ENCODE data around the gene KRTAP5-8.
A peak's percentile ranks its signal among the peaks of the same experiment; 100 is the strongest.
"Not testable (repeated sequence)": the region's sequence is repeated elsewhere in the genome, so short reads cannot be mapped to it uniquely, and the experiment has no call there.

KRTAP5-8 gene

GRCh38 chr11:71580057-71581003 lies 42.5 kb downstream of the KRTAP5-8 start:
- no peak overlapping the region for H3K4me3 ChIP-seq
- DNase-seq (ENCODE audit: low spot score), result no peak
- TF ChIP-seq, protein P1, sequence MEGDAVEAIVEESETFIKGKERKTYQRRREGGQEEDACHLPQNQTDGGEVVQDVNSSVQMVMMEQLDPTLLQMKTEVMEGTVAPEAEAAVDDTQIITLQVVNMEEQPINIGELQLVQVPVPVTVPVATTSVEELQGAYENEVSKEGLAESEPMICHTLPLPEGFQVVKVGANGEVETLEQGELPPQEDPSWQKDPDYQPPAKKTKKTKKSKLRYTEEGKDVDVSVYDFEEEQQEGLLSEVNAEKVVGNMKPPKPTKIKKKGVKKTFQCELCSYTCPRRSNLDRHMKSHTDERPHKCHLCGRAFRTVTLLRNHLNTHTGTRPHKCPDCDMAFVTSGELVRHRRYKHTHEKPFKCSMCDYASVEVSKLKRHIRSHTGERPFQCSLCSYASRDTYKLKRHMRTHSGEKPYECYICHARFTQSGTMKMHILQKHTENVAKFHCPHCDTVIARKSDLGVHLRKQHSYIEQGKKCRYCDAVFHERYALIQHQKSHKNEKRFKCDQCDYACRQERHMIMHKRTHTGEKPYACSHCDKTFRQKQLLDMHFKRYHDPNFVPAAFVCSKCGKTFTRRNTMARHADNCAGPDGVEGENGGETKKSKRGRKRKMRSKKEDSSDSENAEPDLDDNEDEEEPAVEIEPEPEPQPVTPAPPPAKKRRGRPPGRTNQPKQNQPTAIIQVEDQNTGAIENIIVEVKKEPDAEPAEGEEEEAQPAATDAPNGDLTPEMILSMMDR (IDR thresholded peaks at IDR 0.05), result peak; percentile 56
- H3K27ac ChIP-seq, result no peak overlapping the region

- Histone ChIP-seq H3K4me3 (no peak overlapping the region), H3K27ac (no peak overlapping the region)
- no peak for DNase-seq (ENCODE audit: low spot score)
- TF ChIP-seq, protein P1 (IDR thresholded peaks at IDR 0.05), result no peak
These were observed 44.0 kb downstream of the KRTAP5-8 start for GRCh38 chr11:71581826-71582225.

DNA sequence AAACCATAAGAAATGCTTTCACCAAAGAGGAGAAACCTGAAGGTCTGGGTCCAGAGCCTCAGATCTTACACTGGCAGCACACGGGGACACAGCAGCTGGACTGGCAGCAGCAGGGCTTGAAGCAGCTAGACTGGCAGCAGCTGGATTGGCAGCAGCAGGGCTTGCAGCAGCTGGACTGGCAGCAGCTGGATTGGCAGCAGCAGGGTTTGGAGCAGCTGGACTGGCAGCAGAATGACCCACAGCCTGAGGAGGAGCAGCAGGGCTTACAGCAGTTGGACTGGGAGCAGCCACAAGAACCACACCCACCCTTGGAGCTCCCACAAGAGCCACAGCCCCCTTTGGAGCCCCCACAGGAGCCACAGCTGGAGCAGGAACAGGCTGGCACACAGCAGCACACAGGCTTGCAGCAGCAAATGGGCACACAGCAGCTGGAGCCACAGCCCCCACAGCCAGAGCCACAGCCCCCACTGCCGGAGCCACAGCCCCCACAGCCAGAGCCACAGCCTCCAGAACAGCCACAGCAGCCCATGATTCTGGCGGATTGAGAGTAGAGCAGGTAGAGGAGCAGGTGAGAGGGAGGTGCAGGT lies 44.6 kb downstream of the KRTAP5-8 start, which contains the start of gene KRTAP5-11:
Gene KRTAP5-11 (minus strand): TSS at position 567 of the 587 bp plus-strand sequence. CDS start 38 bp downstream, at position 529.
- TF ChIP-seq, protein P1 (IDR thresholded peaks at IDR 0.05), result no peak
- DNase-seq (ENCODE audit: low spot score), result no peak
- Histone ChIP-seq H3K27ac (no peak within 1 kb of the TSS), H3K4me3 (no peak within 1 kb of the TSS)

DNA sequence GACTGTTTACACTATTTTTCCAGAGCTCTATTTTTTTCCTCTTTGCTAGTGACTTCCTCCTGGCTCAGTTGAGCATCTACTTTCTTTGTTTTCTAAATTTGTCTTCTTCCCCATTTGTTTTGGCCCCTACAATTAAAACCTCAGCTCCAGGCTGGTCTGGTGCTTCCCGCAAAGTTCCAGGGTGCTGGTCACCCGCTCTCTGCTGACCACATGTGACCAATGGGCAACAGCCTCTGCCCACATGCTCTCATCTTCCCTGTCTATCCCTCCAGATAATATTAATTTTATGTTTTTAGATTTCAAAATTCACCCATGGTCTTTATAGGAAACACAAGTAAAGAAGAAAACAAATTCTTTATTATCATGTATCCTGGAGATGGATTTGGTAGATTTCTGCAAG lies 45.1 kb downstream of the KRTAP5-8 start:
- not testable (repeated sequence) for H3K4me3 ChIP-seq; H3K27ac ChIP-seq; DNase-seq (ENCODE audit: low spot score)

DNA sequence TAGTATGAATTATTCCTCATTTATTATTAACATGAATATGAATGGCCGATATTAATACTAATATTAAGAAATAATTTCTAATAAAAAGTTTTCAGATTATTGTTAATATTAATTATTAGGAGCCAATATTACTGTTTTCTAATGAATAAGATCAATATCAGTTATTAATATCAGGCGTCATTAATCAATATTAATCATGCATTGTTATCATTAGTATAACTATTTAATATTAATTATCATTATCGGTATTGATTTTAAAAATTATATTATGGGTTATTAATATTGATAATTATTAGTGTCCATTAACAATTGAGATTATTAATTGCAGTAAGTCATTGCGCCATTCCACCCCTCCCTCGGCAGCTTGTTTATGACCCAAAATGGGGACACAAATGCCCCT lies 47.8 kb downstream of the KRTAP5-8 start:
- not testable (repeated sequence) for DNase-seq (ENCODE audit: low spot score); H3K27ac ChIP-seq; H3K4me3 ChIP-seq

- H3K4me3 ChIP-seq; DNase-seq (ENCODE audit: low spot score); H3K27ac ChIP-seq: not testable (repeated sequence)
These were observed 50.5 kb downstream of the KRTAP5-8 start for GRCh38 chr11:71588314-71588713.

Measured in coronary artery (tissue), 2 donors.